ENCODE results near the gene DTNB. TPM values are rescaled to one million over a fixed set of nuclear protein-coding genes. Genes with fewer than 3 reads are reported as not detected.
A peak's percentile ranks its signal among the peaks of the same experiment; 100 is the strongest.

The DTNB gene
- total RNA-seq, 4 donors from 2014 or later: 3.9 to 8.7 (median 4.4) TPM

DNA sequence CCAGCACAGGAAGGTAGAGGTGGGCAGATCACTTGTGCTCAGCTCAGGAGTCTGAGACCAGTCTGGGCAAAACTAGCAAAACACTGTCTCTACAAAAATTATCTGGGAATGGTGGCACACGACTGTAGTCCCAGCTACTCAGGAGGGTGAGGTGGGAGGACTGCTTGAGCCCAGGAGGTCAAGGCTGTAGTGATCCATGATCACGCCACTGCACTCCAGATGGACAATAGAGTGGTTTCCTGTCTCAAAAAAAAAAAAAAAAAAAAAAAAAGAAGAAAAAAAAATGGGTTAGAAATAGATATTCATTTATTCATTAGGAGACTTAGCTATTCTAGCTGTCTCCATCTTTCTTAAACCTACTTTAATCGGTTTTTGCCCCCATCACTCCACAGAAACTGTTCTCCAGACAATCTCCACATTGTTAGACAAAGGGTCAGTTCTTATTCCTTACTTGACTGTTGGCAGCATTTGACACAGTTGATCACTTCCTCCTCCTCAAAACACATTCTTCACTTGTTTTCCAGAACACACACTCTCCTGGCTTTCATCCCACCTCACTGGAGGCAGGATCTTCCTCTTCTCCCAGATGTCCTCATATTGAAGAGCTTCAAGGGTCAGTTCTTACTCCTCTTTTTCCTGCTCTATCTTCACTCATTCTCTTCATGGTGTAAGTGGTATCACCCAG, 103.1 kb downstream of the DTNB start:
- no peaks in the 10 kb centered on the region for H3K9me3 ChIP-seq
- 63 to 78% methylated on average over 3 of the region's 3 CpGs for WGBS, 2 donors (ENCODE audit: low coverage in 1 of 2)
- H3K4me3 ChIP-seq: no peak overlapping the region
- TF ChIP-seq, protein P1, sequence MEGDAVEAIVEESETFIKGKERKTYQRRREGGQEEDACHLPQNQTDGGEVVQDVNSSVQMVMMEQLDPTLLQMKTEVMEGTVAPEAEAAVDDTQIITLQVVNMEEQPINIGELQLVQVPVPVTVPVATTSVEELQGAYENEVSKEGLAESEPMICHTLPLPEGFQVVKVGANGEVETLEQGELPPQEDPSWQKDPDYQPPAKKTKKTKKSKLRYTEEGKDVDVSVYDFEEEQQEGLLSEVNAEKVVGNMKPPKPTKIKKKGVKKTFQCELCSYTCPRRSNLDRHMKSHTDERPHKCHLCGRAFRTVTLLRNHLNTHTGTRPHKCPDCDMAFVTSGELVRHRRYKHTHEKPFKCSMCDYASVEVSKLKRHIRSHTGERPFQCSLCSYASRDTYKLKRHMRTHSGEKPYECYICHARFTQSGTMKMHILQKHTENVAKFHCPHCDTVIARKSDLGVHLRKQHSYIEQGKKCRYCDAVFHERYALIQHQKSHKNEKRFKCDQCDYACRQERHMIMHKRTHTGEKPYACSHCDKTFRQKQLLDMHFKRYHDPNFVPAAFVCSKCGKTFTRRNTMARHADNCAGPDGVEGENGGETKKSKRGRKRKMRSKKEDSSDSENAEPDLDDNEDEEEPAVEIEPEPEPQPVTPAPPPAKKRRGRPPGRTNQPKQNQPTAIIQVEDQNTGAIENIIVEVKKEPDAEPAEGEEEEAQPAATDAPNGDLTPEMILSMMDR (IDR thresholded peaks at IDR 0.05): no peak
- TF ChIP-seq EP300 (IDR thresholded peaks at IDR 0.05) (no peak), POLR2AphosphoS5 (IDR thresholded peaks at IDR 0.05) (no peak), POLR2A (IDR thresholded peaks at IDR 0.05) (no peak)
- no peaks in the 10 kb centered on the region for H3K36me3 ChIP-seq
- ATAC-seq: no peak
- H3K27me3 ChIP-seq: no peaks in the 10 kb centered on the region
- no peak overlapping the region for H3K27ac ChIP-seq
- H3K4me1 ChIP-seq: no peaks in the 10 kb centered on the region

GRCh38 chr2:25567406-25567805, 106.0 kb downstream of the DTNB start:
- H3K36me3 ChIP-seq: no peaks in the 10 kb centered on the region
- H3K9me3 ChIP-seq: no peaks in the 10 kb centered on the region
- H3K27ac ChIP-seq: no peak overlapping the region
- no peak for TF ChIP-seq POLR2A (IDR thresholded peaks at IDR 0.05)
- TF ChIP-seq, protein P1 (IDR thresholded peaks at IDR 0.05): peak in 3 of 4 experiments; percentile 30 to 34 (median 31)
- no peak overlapping the region for H3K4me3 ChIP-seq
- H3K27me3 ChIP-seq: no peaks in the 10 kb centered on the region
- 63% methylated on average over 1 of the region's 1 CpG; no CpG with 5 or more reads in 1 of the 2 donors for WGBS, 2 donors (ENCODE audit: low coverage in 1 of 2)
- ATAC-seq: no peak
- H3K4me1 ChIP-seq: no peaks in the 10 kb centered on the region

DNA sequence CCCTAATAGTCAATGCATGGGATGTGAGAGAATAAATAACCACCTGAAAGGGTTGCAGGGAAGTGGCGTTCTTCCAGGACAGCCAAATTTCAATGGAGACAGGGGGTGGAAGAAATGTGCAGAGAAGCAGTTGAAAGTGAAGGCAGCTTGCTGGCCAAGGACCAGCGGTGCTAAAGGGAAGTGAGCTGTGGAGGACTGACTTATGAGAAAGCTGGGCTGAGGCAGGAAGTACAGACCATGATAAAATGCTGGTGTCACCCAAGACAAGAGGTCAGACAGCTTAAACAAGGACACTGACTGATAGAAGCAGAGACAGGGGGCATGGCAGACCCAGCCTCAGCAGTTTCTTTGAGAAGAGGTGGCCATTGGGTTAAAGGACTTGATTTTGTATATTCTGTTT, 106.7 kb downstream of the DTNB start:
- no peaks in the 10 kb centered on the region for H3K36me3 ChIP-seq
- H3K4me1 ChIP-seq: no peaks in the 10 kb centered on the region
- no peak for TF ChIP-seq EP300 (IDR thresholded peaks at IDR 0.05)
- no peak for TF ChIP-seq POLR2AphosphoS5 (IDR thresholded peaks at IDR 0.05)
- no peak for TF ChIP-seq POLR2A (IDR thresholded peaks at IDR 0.05)
- TF ChIP-seq, protein P1 (IDR thresholded peaks at IDR 0.05): no peak
- no peak overlapping the region for H3K27ac ChIP-seq
- H3K4me3 ChIP-seq: no peak overlapping the region
- ATAC-seq: no peak
- H3K9me3 ChIP-seq: no peaks in the 10 kb centered on the region
- H3K27me3 ChIP-seq: no peaks in the 10 kb centered on the region
- WGBS, 2 donors (ENCODE audit: low coverage in 1 of 2): 18 to 48% methylated on average over 2 of the region's 2 CpGs

GRCh38 chr2:25566094-25566493, 107.3 kb downstream of the DTNB start:
- 79 to 96% methylated on average over 2 to 4 of the region's 6 CpGs for WGBS, 2 donors (ENCODE audit: low coverage in 1 of 2)
- H3K9me3 ChIP-seq: no peaks in the 10 kb centered on the region
- no peaks in the 10 kb centered on the region for H3K27me3 ChIP-seq
- TF ChIP-seq EP300 (IDR thresholded peaks at IDR 0.05) (no peak), POLR2AphosphoS5 (IDR thresholded peaks at IDR 0.05) (no peak), POLR2A (IDR thresholded peaks at IDR 0.05) (no peak)
- TF ChIP-seq, protein P1 (IDR thresholded peaks at IDR 0.05): no peak
- H3K27ac ChIP-seq: no peak overlapping the region
- ATAC-seq: no peak
- no peaks in the 10 kb centered on the region for H3K4me1 ChIP-seq
- no peak overlapping the region for H3K4me3 ChIP-seq
- H3K36me3 ChIP-seq: no peaks in the 10 kb centered on the region

DNA sequence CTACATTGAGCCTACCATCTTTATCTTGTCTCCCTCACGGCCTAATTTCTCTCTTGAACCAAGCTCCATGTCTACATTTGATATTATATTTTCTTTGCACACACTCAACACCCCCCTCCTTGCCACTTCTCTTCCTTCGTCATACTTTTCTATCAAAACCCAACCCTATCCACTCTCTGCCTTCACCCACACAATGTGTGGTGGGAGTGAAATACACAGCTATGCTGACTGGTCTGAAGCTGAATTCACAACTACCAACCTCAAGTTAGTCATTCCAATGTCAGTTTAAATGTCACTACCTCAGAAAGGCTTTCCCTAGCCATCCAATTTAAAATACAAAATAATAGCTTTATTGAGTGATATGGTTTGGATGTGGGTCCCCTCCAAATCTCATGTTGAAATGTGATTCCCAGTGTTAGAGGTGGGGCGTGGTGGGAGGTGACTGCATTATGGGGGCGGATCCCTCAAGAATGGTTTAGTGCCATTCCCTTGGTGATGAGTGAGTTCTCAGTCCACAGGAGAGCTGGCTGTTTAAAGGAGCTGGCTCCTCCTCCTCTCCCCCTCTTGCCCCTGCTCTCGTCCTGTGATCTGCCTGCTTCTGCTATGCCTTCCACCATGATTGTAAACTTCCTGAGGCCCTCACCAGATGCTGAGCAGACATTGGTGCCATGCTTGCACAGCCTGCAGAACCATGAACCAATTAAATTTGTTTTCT, 112.1 kb downstream of the DTNB start:
- ATAC-seq: no peak
- Histone ChIP-seq H3K27ac (no peak overlapping the region), H3K4me1 (no peaks in the 10 kb centered on the region), H3K9me3 (no peaks in the 10 kb centered on the region), H3K27me3 (no peaks in the 10 kb centered on the region), H3K36me3 (no peaks in the 10 kb centered on the region), H3K4me3 (no peak overlapping the region)
- 94 to 100% methylated on average over 2 to 5 of the region's 5 CpGs for WGBS, 2 donors (ENCODE audit: low coverage in 1 of 2)
- TF ChIP-seq, protein P1 (IDR thresholded peaks at IDR 0.05): no peak
- TF ChIP-seq POLR2A (IDR thresholded peaks at IDR 0.05) (no peak), POLR2AphosphoS5 (IDR thresholded peaks at IDR 0.05) (no peak), EP300 (IDR thresholded peaks at IDR 0.05) (no peak)

Measured in gastroesophageal sphincter (tissue), 4 donors.